Measurements from ENCODE around the gene OMP. TPM values are rescaled to one million over a fixed set of nuclear protein-coding genes. Genes with fewer than 3 reads are reported as not detected.
A peak's percentile ranks its signal among the peaks of the same experiment; 100 is the strongest.

The OMP gene
- total and polyA plus RNA-seq, 2 of the 13 experiments (the other 11 are each of a cell fraction or from before 2014, with no cell fraction given) = not detected

GRCh38 chr11:77136784-77137420 is 34.3 kb downstream of the OMP start (continued):
- peak; percentile 29 for TF ChIP-seq ZNF687 (CRISPR knock-in tag; IDR thresholded peaks at IDR 0.05)
- TF ChIP-seq HOXA3 (CRISPR knock-in tag; IDR thresholded peaks at IDR 0.05) = peak; percentile 19; the same call in 1 of the 2 replicates
- TF ChIP-seq CERS6 (CRISPR knock-in tag; IDR thresholded peaks at IDR 0.05) = no peak
- peak; percentile 38; the same call in 1 of the 2 replicates for TF ChIP-seq HNF4G (IDR thresholded peaks at IDR 0.05; ENCODE audit: borderline replicate concordance, low read depth, low read length)
- no peak for TF ChIP-seq HNF4G (CRISPR knock-in tag; IDR thresholded peaks at IDR 0.05; ENCODE audit: borderline replicate concordance, low read depth)
- TF ChIP-seq HES4 (CRISPR knock-in tag; IDR thresholded peaks at IDR 0.05; ENCODE audit: borderline replicate concordance) = no peak
- no peak for TF ChIP-seq TCF7 (IDR thresholded peaks at IDR 0.05; ENCODE audit: low read depth)
- TF ChIP-seq ZBTB38 (CRISPR knock-in tag; IDR thresholded peaks at IDR 0.05) = peak; percentile 57; the same call in 1 of the 2 replicates
- no peak for TF ChIP-seq ZBTB49 (CRISPR knock-in tag; IDR thresholded peaks at IDR 0.05; ENCODE audit: borderline replicate concordance)
- peak; percentile 88 for TF ChIP-seq ZMYM3 (CRISPR knock-in tag; IDR thresholded peaks at IDR 0.05)
- no peak for TF ChIP-seq ZNF678 (CRISPR knock-in tag; IDR thresholded peaks at IDR 0.05)
- TF ChIP-seq TERF1 (CRISPR knock-in tag; IDR thresholded peaks at IDR 0.05) = no peak
- peak; percentile 10 to 75; a peak in 3 of 4 replicates for TF ChIP-seq REST (IDR thresholded peaks at IDR 0.05; ENCODE audit: borderline replicate concordance in 1 of 2, low read depth in 1 of 2, low read length in 2 of 2)
- TF ChIP-seq ZNF766 (CRISPR knock-in tag; IDR thresholded peaks at IDR 0.05; ENCODE audit: borderline replicate concordance) = no peak
- no peak for TF ChIP-seq MAX (IDR thresholded peaks at IDR 0.05)
- TF ChIP-seq RXRB (CRISPR knock-in tag; IDR thresholded peaks at IDR 0.05; ENCODE audit: borderline replicate concordance) = peak; percentile 25; the same call in 1 of the 2 replicates

Measured in HepG2 (cell line).